ENCODE data around the gene E2F4. TPM values are rescaled to one million over a fixed set of nuclear protein-coding genes. Genes with fewer than 3 reads are reported as not detected.

E2F4 gene
- total RNA-seq, 1 donor: 75.1 TPM

DNA sequence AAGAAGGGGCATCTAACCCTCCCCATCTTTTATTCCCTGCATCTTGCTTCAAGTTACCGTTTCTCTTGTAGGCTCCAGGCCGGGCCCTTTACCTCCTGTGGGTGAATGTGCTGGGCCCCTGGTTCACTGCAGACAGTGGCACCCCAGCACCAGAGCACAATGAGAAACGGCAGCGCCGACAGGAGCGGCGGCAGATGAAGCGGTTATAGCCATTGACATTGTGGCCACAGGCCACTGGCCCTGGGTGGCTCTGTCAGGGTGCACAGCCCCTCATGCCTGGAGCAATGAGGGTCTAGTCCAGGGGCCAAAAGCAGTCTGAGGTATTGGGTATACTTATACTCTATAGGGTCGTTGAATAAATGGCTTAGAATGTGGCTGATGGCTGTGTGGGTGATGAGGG is 37.0 kb downstream of the E2F4 start:
- TF ChIP-seq, protein P1, sequence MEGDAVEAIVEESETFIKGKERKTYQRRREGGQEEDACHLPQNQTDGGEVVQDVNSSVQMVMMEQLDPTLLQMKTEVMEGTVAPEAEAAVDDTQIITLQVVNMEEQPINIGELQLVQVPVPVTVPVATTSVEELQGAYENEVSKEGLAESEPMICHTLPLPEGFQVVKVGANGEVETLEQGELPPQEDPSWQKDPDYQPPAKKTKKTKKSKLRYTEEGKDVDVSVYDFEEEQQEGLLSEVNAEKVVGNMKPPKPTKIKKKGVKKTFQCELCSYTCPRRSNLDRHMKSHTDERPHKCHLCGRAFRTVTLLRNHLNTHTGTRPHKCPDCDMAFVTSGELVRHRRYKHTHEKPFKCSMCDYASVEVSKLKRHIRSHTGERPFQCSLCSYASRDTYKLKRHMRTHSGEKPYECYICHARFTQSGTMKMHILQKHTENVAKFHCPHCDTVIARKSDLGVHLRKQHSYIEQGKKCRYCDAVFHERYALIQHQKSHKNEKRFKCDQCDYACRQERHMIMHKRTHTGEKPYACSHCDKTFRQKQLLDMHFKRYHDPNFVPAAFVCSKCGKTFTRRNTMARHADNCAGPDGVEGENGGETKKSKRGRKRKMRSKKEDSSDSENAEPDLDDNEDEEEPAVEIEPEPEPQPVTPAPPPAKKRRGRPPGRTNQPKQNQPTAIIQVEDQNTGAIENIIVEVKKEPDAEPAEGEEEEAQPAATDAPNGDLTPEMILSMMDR (IDR thresholded peaks at IDR 0.05; ENCODE audit: insufficient read depth, low read depth, low read length): no peak
- H3K4me3 ChIP-seq (ENCODE audit: low read depth, low read length): no peak overlapping the region
- no peak for DNase-seq (ENCODE audit: low read depth)

DNA sequence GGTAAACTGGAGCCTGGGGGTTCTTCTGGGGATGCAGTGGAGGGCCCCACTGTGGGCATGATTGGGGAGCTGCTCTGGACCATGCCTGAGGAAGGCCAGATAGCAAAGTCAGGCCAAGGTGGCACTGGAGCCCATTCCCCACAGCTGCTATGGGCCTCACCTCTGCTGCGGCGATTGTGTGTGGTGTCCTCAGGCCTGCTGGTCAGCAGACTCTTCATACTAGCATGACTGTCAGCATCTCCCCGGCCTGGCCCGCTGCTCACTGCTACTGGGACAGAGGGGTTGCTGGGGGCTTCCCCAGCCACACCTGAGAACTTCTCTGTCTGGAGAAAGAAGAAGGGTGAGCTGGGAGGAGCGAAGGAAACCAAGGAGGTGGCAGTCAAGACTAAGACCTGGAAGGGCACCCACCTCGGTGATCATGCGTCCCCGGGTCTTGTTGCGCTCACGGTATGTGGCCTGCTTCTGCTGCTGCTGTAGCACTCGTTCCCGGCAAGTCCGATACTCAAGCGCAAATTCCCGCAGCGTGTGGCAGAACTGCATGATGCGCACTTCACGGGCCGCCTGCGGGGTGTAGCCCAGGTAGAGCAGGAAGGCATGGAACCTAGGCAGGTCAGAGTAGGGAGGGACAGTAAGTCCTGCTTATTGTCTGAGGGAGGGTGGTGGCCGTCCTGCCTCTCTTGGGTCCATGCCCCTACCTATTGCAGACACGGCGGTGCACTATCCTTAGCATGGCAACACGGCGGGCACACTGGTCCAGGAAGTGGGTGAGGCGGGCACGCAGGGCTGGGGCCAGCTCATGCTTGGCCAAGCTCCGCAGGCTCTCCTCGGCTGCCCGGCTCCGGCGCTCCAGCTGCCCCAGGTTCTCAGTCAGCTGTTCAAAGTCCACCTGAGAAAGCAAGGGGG is 38.2 kb downstream of the E2F4 start:
- DNase-seq (ENCODE audit: low read depth): no peak
- TF ChIP-seq, protein P1 (IDR thresholded peaks at IDR 0.05; ENCODE audit: insufficient read depth, low read depth, low read length): no peak
- H3K4me3 ChIP-seq (ENCODE audit: low read depth, low read length): no peak overlapping the region

DNA sequence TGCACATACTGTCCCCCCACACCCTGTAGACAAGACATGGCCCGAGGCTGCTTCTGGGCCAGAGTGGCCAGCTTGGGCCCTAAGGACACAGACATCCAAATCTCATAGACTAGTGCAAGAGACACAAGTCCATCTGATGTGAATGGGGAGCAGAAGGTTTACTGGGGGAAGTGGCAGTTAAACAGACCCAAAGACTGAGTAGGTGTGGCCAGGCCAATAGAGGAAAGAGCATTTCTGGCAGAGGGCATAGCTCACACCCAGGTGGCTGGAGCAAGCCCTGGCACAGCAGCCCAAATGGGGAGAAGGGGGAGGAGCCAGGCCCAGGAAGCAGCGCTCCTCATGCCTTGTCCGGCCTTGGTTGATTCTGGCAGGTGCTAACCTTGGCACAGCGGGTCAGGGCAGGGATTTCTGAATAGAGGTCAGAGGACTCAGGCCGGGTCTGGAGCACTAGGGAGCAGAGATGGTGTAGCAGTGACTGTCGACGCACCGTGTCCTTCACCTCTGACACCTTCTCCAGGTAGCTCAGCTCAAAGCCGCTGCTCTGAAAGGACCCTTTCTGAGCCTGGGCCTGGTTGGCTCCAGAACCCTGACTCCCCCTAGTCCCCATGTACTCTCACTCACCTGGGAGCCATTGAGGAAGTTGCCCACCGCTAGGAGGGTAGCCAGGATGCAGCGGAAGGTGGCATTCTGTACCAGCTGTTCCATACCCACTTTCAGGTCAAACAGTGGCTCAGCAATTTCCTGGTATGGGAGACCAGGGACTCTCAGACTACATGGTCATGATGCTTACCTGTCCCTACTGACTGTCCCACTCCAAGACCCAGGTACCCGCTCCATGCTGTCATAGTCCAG is 39.1 kb downstream of the E2F4 start:
- no peak overlapping the region for H3K4me3 ChIP-seq (ENCODE audit: low read depth, low read length)
- no peak for DNase-seq (ENCODE audit: low read depth)
- TF ChIP-seq, protein P1 (IDR thresholded peaks at IDR 0.05; ENCODE audit: insufficient read depth, low read depth, low read length): no peak

DNA sequence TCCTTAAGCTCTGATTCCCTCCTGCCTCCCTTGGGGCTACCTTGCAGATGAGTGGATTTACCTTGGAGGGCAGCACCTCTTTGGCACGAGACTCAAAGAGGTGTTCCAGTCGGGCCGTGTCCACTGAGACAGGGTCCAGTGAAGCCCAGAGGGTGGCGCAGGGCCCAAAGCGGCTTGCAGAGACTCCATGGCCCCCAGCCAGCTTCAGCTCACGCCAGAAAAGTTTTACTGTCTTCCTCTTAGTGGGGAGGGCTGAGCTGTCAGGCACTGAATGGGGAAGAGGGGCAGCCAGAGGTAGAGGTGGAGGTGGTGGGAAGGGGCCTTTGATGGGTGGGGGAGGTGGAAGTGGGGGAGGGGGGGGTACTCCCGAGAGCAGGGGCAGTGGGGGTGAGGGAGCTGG is 41.6 kb downstream of the E2F4 start:
- no peak for DNase-seq (ENCODE audit: low read depth)
- TF ChIP-seq, protein P1 (IDR thresholded peaks at IDR 0.05; ENCODE audit: insufficient read depth, low read depth, low read length): no peak

DNA sequence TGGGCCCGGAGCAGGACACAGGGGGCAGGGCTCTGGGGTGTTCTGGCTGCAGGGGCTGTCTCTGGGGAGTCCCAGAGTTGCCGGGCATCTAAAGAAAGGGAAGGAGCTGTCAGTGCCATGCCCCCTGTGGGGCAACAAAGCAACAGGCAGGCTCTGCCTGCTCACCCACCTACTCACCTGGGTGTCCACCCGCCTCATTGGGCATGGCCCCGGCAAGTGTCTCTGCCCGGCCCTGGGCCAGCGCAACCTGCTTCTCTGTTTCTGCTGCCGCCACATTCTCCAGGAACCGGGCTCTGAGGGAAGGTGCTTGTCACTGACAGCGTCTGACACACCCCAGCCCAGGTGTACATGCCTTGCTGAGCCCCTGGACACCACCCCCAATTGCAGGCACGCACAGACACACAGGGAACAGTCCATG is 42.2 kb downstream of the E2F4 start:
- DNase-seq (ENCODE audit: low read depth): no peak
- TF ChIP-seq, protein P1 (IDR thresholded peaks at IDR 0.05; ENCODE audit: insufficient read depth, low read depth, low read length): no peak
- H3K4me3 ChIP-seq (ENCODE audit: low read depth, low read length): no peak overlapping the region

More for the DNA sequence above, 41.6 kb downstream of the E2F4 start:
- H3K4me3 ChIP-seq (ENCODE audit: low read depth, low read length): no peak overlapping the region

DNA sequence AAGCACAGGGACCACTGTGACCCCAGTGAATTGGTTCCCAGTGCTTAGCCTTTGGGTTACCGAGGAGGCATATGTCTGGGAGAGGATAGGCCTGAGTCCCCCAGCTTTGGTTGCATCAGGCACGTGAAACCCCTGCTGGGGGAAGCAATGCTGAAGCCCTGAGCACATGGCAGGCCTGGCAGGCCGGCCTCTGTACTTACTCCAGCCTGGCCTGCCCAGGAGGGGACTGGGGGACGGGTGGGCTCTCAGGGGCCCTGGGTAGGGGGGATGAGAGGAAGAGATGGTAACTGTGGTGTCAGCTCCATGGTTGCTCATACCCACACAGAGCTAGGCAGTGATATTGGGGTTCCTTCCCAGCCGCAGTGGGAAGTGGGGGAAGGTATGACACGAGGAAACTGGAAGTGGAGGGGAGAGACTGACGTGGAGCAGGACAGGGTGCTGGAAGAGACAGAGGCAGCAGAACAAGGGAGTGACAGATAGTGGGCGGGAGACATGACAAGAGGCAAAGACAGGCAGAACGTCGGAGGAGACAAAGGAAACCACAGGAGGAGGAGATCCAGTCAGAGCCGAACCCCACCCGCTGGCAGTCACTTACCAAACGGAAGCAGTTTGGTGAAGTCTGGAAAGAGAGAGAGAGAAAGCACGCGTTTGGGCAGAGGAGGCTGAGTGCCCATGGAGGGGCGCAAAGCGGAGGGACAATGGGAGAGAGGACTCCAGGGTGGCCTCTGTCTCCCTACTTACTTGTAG is 44.0 kb downstream of the E2F4 start:
- TF ChIP-seq, protein P1 (IDR thresholded peaks at IDR 0.05; ENCODE audit: insufficient read depth, low read depth, low read length): no peak
- H3K4me3 ChIP-seq (ENCODE audit: low read depth, low read length): no peak overlapping the region
- DNase-seq (ENCODE audit: low read depth): no peak
